A204.1 (cell line): ENCODE data around the gene ZSCAN29.
"Not testable (repeated sequence)": the region's sequence is repeated elsewhere in the genome, so short reads cannot be mapped to it uniquely, and the experiment has no call there.

Source experiments
- FAIRE-seq: peaks from 2 replicates; lab custom pipeline; 2012; peaks lifted over from hg19 to GRCh38; lab: Jason Lieb, UNC

Gene ZSCAN29

GRCh38 chr15:43370975-43371974 lies at the start of gene ZSCAN29, which contains the start of gene TUBGCP4:
Gene ZSCAN29, minus strand, starts transcription at chr15:43371043. Its CDS starts 1,130 bp downstream, at chr15:43369913.
Gene TUBGCP4, plus strand, starts transcription at chr15:43371101. Its CDS starts 254 bp downstream, at chr15:43371355.
- no peak for FAIRE-seq

GRCh38 chr15:43420435-43420834 lies 49.6 kb upstream of the ZSCAN29 start:
- no peak for FAIRE-seq

GRCh38 chr15:43414196-43414595 lies 43.4 kb upstream of the ZSCAN29 start:
- FAIRE-seq, result no peak

GRCh38 chr15:43412096-43412495 lies 41.3 kb upstream of the ZSCAN29 start:
- no peak for FAIRE-seq

- FAIRE-seq, result no peak
Observed at GRCh38 chr15:43410572-43411214, 39.9 kb upstream of the ZSCAN29 start.

GRCh38 chr15:43408789-43409188 lies 37.9 kb upstream of the ZSCAN29 start:
- FAIRE-seq, result no peak

- FAIRE-seq, result no peak
Observed at GRCh38 chr15:43406808-43407207, 36.0 kb upstream of the ZSCAN29 start.

GRCh38 chr15:43406189-43406588 lies 35.3 kb upstream of the ZSCAN29 start:
- no peak for FAIRE-seq

GRCh38 chr15:43404130-43404529 lies 33.3 kb upstream of the ZSCAN29 start:
- no peak for FAIRE-seq

GRCh38 chr15:43403616-43404015 lies 32.8 kb upstream of the ZSCAN29 start:
- no peak for FAIRE-seq

- no peak for FAIRE-seq
Observed at GRCh38 chr15:43402255-43402654, 31.4 kb upstream of the ZSCAN29 start.

GRCh38 chr15:43393592-43393991 lies 22.7 kb upstream of the ZSCAN29 start:
- not testable (repeated sequence) for FAIRE-seq

GRCh38 chr15:43390723-43391122 lies 19.9 kb upstream of the ZSCAN29 start:
- no peak for FAIRE-seq

GRCh38 chr15:43383070-43383469 lies 12.2 kb upstream of the ZSCAN29 start:
- no peak for FAIRE-seq

GRCh38 chr15:43382310-43382709 lies 11.5 kb upstream of the ZSCAN29 start:
- FAIRE-seq, result no peak

- no peak for FAIRE-seq
Observed at GRCh38 chr15:43378601-43379000, 7.8 kb upstream of the ZSCAN29 start.

GRCh38 chr15:43376017-43376705 lies 5.3 kb upstream of the ZSCAN29 start:
- no peak for FAIRE-seq

- FAIRE-seq, result no peak
Observed at GRCh38 chr15:43370310-43370974, 401 bp downstream of the ZSCAN29 start.

- FAIRE-seq, result no peak
Observed at GRCh38 chr15:43361313-43361903, 9.4 kb downstream of the ZSCAN29 start.

- no peak for FAIRE-seq
Observed at GRCh38 chr15:43360821-43361220, 10.0 kb downstream of the ZSCAN29 start.

GRCh38 chr15:43352693-43353382 lies 18.0 kb downstream of the ZSCAN29 start:
- FAIRE-seq, result no peak
